ENCODE measurements around the gene RYK. TPM values are rescaled to one million over a fixed set of nuclear protein-coding genes. Genes with fewer than 3 reads are reported as not detected.

Gene RYK
- total and polyA plus RNA-seq, 2 experiments from 2014 or later, result 24.9 to 94.8 TPM

DNA sequence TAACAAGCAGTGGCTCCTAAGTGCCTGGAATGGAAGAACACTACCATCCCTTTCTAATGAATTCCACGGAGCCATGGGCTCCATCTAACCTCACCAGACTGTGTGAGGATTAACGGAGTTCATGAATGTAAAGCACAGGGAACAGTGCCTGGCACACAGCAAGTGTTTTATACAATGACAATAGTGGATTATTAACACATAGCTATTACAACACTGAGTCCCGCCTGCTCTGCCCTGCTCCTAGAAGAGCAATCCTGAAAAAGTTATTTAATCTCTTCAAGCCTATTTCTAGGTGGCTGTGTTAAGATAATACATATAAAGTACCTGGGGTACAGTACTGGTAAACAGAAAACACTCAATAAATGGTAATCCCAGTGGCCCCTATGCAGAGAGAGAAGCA, 51.4 kb downstream of the RYK start:
- H3K36me3 Mint-ChIP-seq (ENCODE audit: low read depth), result peaks cover 56% of the 10 kb centered on the region
- H3K4me3 ChIP-seq, result no peak overlapping the region
- H3K27ac ChIP-seq (ENCODE audit: low read depth), result 0 out of 2 replicates have a peak overlapping the region, but pooled peaks have one; percentile 40
- DNase-seq (ENCODE audit: low spot score) (no peak), ATAC-seq (no peak)
- no peaks in the 10 kb centered on the region for H3K27me3 ChIP-seq (ENCODE audit: insufficient read depth)
- H4K20me1 ChIP-seq (replicated peaks; ENCODE audit: insufficient read depth), result 0 out of 2 replicates have a peak, but pooled peaks cover 5% of the 10 kb centered on the region
- H3K4me3 Mint-ChIP-seq, result no peak overlapping the region
- no peaks in the 10 kb centered on the region for H3K4me1 ChIP-seq (ENCODE audit: insufficient read depth)
- H3K9me2 ChIP-seq (ENCODE audit: insufficient read depth), result no peaks in the 10 kb centered on the region
- no peak overlapping the region for H3K4me2 ChIP-seq
- H2AFZ ChIP-seq, result no peak overlapping the region
- H3K9me3 Mint-ChIP-seq, result peaks cover 3% of the 10 kb centered on the region; the same call in 2 of the 3 replicates
- H3K79me2 ChIP-seq (replicated peaks; ENCODE audit: insufficient read depth), result peaks cover 5% of the 10 kb centered on the region; the same call in 1 of the 2 replicates
- no peak for TF ChIP-seq ZNF114 (CRISPR knock-in tag; IDR thresholded peaks at IDR 0.05)
- no peak for TF ChIP-seq JUNB (IDR thresholded peaks at IDR 0.05; ENCODE audit: unreplicated experiment)
- TF ChIP-seq NANOG (IDR thresholded peaks at IDR 0.05; ENCODE audit: borderline replicate concordance), result no peak
- TF ChIP-seq, protein P1, sequence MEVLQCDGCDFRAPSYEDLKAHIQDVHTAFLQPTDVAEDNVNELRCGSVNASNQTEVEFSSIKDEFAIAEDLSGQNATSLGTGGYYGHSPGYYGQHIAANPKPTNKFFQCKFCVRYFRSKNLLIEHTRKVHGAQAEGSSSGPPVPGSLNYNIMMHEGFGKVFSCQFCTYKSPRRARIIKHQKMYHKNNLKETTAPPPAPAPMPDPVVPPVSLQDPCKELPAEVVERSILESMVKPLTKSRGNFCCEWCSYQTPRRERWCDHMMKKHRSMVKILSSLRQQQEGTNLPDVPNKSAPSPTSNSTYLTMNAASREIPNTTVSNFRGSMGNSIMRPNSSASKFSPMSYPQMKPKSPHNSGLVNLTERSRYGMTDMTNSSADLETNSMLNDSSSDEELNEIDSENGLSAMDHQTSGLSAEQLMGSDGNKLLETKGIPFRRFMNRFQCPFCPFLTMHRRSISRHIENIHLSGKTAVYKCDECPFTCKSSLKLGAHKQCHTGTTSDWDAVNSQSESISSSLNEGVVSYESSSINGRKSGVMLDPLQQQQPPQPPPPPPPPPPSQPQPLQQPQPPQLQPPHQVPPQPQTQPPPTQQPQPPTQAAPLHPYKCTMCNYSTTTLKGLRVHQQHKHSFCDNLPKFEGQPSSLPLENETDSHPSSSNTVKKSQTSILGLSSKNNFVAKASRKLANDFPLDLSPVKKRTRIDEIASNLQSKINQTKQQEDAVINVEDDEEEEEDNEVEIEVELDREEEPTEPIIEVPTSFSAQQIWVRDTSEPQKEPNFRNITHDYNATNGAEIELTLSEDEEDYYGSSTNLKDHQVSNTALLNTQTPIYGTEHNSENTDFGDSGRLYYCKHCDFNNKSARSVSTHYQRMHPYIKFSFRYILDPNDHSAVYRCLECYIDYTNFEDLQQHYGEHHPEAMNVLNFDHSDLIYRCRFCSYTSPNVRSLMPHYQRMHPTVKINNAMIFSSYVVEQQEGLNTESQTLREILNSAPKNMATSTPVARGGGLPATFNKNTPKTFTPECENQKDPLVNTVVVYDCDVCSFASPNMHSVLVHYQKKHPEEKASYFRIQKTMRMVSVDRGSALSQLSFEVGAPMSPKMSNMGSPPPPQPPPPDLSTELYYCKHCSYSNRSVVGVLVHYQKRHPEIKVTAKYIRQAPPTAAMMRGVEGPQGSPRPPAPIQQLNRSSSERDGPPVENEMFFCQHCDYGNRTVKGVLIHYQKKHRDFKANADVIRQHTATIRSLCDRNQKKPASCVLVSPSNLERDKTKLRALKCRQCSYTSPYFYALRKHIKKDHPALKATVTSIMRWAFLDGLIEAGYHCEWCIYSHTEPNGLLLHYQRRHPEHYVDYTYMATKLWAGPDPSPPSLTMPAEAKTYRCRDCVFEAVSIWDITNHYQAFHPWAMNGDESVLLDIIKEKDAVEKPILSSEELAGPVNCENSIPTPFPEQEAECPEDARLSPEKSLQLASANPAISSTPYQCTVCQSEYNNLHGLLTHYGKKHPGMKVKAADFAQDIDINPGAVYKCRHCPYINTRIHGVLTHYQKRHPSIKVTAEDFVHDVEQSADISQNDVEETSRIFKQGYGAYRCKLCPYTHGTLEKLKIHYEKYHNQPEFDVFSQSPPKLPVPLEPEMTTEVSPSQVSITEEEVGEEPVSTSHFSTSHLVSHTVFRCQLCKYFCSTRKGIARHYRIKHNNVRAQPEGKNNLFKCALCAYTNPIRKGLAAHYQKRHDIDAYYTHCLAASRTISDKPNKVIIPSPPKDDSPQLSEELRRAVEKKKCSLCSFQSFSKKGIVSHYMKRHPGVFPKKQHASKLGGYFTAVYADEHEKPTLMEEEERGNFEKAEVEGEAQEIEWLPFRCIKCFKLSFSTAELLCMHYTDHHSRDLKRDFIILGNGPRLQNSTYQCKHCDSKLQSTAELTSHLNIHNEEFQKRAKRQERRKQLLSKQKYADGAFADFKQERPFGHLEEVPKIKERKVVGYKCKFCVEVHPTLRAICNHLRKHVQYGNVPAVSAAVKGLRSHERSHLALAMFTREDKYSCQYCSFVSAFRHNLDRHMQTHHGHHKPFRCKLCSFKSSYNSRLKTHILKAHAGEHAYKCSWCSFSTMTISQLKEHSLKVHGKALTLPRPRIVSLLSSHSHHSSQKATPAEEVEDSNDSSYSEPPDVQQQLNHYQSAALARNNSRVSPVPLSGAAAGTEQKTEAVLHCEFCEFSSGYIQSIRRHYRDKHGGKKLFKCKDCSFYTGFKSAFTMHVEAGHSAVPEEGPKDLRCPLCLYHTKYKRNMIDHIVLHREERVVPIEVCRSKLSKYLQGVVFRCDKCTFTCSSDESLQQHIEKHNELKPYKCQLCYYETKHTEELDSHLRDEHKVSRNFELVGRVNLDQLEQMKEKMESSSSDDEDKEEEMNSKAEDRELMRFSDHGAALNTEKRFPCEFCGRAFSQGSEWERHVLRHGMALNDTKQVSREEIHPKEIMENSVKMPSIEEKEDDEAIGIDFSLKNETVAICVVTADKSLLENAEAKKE (CRISPR knock-in tag; IDR thresholded peaks at IDR 0.05), result no peak
- no peak for TF ChIP-seq POLR2AphosphoS5 (IDR thresholded peaks at IDR 0.05; ENCODE audit: low read depth)
- TF ChIP-seq, protein P2, sequence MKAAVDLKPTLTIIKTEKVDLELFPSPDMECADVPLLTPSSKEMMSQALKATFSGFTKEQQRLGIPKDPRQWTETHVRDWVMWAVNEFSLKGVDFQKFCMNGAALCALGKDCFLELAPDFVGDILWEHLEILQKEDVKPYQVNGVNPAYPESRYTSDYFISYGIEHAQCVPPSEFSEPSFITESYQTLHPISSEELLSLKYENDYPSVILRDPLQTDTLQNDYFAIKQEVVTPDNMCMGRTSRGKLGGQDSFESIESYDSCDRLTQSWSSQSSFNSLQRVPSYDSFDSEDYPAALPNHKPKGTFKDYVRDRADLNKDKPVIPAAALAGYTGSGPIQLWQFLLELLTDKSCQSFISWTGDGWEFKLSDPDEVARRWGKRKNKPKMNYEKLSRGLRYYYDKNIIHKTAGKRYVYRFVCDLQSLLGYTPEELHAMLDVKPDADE (IDR thresholded peaks at IDR 0.05), result no peak
- no peak for TF ChIP-seq ZNF331 (CRISPR knock-in tag; IDR thresholded peaks at IDR 0.05; ENCODE audit: low read depth)
- TF ChIP-seq, protein P3, sequence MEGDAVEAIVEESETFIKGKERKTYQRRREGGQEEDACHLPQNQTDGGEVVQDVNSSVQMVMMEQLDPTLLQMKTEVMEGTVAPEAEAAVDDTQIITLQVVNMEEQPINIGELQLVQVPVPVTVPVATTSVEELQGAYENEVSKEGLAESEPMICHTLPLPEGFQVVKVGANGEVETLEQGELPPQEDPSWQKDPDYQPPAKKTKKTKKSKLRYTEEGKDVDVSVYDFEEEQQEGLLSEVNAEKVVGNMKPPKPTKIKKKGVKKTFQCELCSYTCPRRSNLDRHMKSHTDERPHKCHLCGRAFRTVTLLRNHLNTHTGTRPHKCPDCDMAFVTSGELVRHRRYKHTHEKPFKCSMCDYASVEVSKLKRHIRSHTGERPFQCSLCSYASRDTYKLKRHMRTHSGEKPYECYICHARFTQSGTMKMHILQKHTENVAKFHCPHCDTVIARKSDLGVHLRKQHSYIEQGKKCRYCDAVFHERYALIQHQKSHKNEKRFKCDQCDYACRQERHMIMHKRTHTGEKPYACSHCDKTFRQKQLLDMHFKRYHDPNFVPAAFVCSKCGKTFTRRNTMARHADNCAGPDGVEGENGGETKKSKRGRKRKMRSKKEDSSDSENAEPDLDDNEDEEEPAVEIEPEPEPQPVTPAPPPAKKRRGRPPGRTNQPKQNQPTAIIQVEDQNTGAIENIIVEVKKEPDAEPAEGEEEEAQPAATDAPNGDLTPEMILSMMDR (conservative IDR thresholded peaks at IDR 0.05; ENCODE audit: low read depth in 2 of 2), result no peak
- no peak for TF ChIP-seq EZH2phosphoT487 (IDR thresholded peaks at IDR 0.05; ENCODE audit: unreplicated experiment)
- no peak for TF ChIP-seq STAT1 (IDR thresholded peaks at IDR 0.05; ENCODE audit: unreplicated experiment)
- H3K27ac Mint-ChIP-seq, result no peak overlapping the region
- H3K4me1 Mint-ChIP-seq, result no peaks in the 10 kb centered on the region
- no peaks in the 10 kb centered on the region for H3K27me3 Mint-ChIP-seq (ENCODE audit: insufficient read depth, low read depth, poor library complexity)
- no peaks in the 10 kb centered on the region for H3F3A ChIP-seq (replicated peaks; ENCODE audit: low read depth)
- H3K36me3 ChIP-seq (ENCODE audit: insufficient read depth), result peaks cover 18% of the 10 kb centered on the region; the same call in 1 of the 2 replicates
